Transverse colon (tissue), 4 donors: ENCODE measurements around the gene PLPP1. TPM values are rescaled to one million over a fixed set of nuclear protein-coding genes. Genes with fewer than 3 reads are reported as not detected.
A peak's percentile ranks its signal among the peaks of the same experiment; 100 is the strongest.

Experiments used
- DNase-seq: peaks from one replicate; pipeline ENCODE4 v3.0.0-alpha.2; 2019
- H3K27ac ChIP-seq, 4 donors: fragments of 200-600 bp; sonication (generic); 2 replicates each; pipeline ENCODE4 v1.5.1; 2016 to 2018; ENCODE audit warnings: inconsistent platforms in 4 of 4
- H3K27me3 ChIP-seq: fragments of 200-600 bp; sonication (generic); 2 replicates; pipeline ENCODE4 v1.5.1; 2017; ENCODE audit warnings: inconsistent platforms
- H3K36me3 ChIP-seq, 4 donors: fragments of 200-600 bp; sonication (generic); 2 replicates each; pipeline ENCODE4 v1.5.1; 2017 to 2019; ENCODE audit warnings: inconsistent platforms in 4 of 4
- H3K4me1 ChIP-seq, 4 donors: fragments of 200-600 bp; sonication (generic); 2 replicates each; pipeline ENCODE4 v1.5.1; 2017 to 2020; ENCODE audit warnings: inconsistent platforms in 4 of 4
- H3K4me3 ChIP-seq, 4 donors: fragments of 200-600 bp; sonication (generic); 1 replicate in 1 of 4; 2 replicates in 3 of 4; pipeline versions ENCODE4 v1.5.1 to v1.6.1; 2017 to 2019; ENCODE audit warnings: inconsistent platforms in 4 of 4
- H3K9me3 ChIP-seq, 2 donors: fragments of 200-600 bp; sonication (generic); 2 replicates each; pipeline ENCODE4 v1.5.1; 2017 to 2019; ENCODE audit warnings: inconsistent platforms in 2 of 2
- EP300 ChIP-seq: sonication (generic); formaldehyde crosslinking; IDR thresholded peaks from one replicate; pipeline ENCODE4 v1.6.1; 2017; ENCODE audit warnings: antibody characterized with exemption, low read depth
- POLR2A ChIP-seq: fragments of 450-650 bp; IDR thresholded peaks from one replicate; pipeline ENCODE4 v1.6.1; 2016; ENCODE audit warnings: antibody characterized with exemption, mild to moderate bottlenecking, moderate library complexity
- POLR2AphosphoS5 ChIP-seq, 3 donors: sonication (generic); formaldehyde crosslinking; IDR thresholded peaks; one replicate each; pipeline ENCODE4 v1.6.1; 2016; ENCODE audit warnings: antibody characterized with exemption in 3 of 3
- WGBS, 2 donors: methylation state at CpG; one replicate each; pipeline ENCODE4 v1.1.5; 2018; ENCODE audit warnings: low coverage in 1 of 2; 5-methylcytosine and 5-hydroxymethylcytosine counted together
- in situ Hi-C, 4 donors: fragments of 200-750 bp; cut with MboI; loops; one replicate each; pipeline versions ENCODE4 v1.15.0 to v1.15.1; 2017; ENCODE audit warnings: low sequenced_read_pairs in 3 of 4, low pct_ligation_motif_present in 1 of 4, low pct_unique_long_range_greater_than_20kb in 1 of 4
- intact Hi-C: fragments of 100-400 bp; cut with DNase I; formaldehyde crosslinking; loops from one replicate; pipeline ENCODE4 v1.15.1; 2023; ENCODE audit warnings: low total_unique reads
- total RNA-seq, 4 donors: library from RNA; depleted of rRNA; stranded (reverse); fragments of >200 nt; gene quantifications; one replicate each; pipeline ENCODE4 v1.1.0, GENCODE V29; 2016
- TF ChIP-seq, protein P1 (sequence below), 5 experiments: fragments of 200-600 bp in 3 of 5; fragments of 450-650 bp in 2 of 5; sonication (generic) in 3 of 5; IDR thresholded peaks; 1 replicate in 2 of 5; 2 replicates in 3 of 5; pipeline ENCODE4 v1.5.1; 2016 to 2017; ENCODE audit warnings: antibody characterized with exemption in 5 of 5, inconsistent platforms in 3 of 5, mild to moderate bottlenecking in 2 of 5, moderate library complexity in 1 of 5

PLPP1 gene
- 100 to 1,000 TPM; 222 to 335 (median 288) TPM for total RNA-seq

DNA sequence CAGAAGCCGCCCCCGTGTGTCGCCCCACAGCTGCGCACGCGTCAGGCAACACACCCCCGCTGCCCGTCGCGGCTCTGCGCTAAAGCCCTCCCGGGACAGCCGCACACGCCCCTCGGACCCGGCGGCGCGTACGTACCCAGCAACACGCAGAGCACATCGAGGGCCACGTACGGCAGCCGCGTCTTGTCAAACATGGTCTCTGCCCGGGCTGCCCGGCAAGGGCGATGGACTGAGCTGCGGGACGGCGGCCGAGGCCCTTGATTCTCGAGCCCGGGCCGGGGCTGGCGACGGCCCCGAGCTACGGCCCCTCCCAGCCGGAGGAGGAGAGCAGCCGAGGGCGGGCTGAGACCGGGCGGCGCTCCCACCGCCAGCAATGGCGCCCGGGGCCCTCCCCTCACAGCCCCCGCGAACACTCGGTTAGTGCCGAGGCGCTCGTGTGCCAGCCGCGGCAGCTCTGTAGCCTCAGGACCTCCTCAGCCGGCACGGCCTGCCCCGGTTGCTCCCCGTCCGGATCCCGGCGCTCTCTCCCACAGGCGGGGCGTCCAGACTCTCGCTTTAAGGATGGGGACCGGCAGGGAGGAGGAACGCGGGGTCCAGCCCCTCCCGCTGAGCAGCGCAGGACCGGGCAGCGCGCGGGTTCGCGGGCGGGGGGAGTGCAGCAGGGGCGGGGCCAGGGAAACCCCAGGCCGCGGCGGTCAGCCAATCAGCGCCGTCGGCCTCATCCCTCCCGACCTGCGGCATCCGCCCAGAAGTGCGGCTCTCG, at the start of gene PLPP1:
TSS of gene PLPP1 (minus strand) at position 529 of the 763 bp plus-strand sequence. CDS start at position 194, 335 bp downstream.
- peaks cover 0 to 21% (median 12%) of the 10 kb centered on the region in 4 donors for H3K4me1 ChIP-seq
- H3K4me3 ChIP-seq: peak within 1 kb of the TSS; percentile 72 to 97 (median 86)
- in situ Hi-C loops: loop anchor here in 1 of 4 donors (10.0 kb wide), 1 partner anchor 150 kb away; no protein-coding TSS in a partner anchor
- H3K9me3 ChIP-seq: no peaks in the 10 kb centered on the region
- peak; percentile 81 for TF ChIP-seq POLR2A
- TF ChIP-seq EP300: no peak
- peak; percentile 82 to 93 (median 87) for TF ChIP-seq POLR2AphosphoS5 (IDR thresholded peaks at IDR 0.05)
- TF ChIP-seq, protein P1, sequence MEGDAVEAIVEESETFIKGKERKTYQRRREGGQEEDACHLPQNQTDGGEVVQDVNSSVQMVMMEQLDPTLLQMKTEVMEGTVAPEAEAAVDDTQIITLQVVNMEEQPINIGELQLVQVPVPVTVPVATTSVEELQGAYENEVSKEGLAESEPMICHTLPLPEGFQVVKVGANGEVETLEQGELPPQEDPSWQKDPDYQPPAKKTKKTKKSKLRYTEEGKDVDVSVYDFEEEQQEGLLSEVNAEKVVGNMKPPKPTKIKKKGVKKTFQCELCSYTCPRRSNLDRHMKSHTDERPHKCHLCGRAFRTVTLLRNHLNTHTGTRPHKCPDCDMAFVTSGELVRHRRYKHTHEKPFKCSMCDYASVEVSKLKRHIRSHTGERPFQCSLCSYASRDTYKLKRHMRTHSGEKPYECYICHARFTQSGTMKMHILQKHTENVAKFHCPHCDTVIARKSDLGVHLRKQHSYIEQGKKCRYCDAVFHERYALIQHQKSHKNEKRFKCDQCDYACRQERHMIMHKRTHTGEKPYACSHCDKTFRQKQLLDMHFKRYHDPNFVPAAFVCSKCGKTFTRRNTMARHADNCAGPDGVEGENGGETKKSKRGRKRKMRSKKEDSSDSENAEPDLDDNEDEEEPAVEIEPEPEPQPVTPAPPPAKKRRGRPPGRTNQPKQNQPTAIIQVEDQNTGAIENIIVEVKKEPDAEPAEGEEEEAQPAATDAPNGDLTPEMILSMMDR (IDR thresholded peaks at IDR 0.05): no peak
- peak; percentile 94 for DNase-seq
- WGBS, 2 donors: 2% methylated on average over 20 of the region's 91 CpGs; no CpG with 5 or more reads in 1 of the 2 donors
- intact Hi-C loops: loop anchor here (2.0 to 10.0 kb wide), 3 partner anchors 70 to 140 kb away; no protein-coding TSS in a partner anchor
- no peaks in the 10 kb centered on the region for H3K36me3 ChIP-seq
- no peaks in the 10 kb centered on the region for H3K27me3 ChIP-seq
- H3K27ac ChIP-seq: peak within 1 kb of the TSS; percentile 93 to 99 (median 95)

DNA sequence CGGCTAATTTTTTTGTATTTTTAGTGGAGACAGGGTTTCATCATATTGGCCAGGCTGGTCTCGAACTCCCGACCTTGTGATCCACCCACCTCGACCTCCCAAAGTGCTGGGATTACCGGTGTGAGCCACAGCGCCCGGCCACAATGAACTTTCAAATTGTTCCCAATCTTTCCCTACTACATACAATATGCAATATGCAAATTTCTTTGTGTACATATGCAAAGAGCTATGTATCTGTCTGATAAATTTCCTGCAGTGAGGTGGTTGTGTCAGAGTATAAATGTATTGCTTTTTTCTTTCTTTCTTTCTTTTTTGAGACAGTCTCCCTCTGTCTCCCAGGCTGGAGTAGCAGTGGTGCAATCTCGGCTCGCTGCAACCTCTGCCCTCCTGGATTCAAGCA, 48.8 kb upstream of the PLPP1 start:
- no peak overlapping the region for H3K4me3 ChIP-seq
- intact Hi-C loops: no loop called here
- no peaks in the 10 kb centered on the region for H3K27me3 ChIP-seq
- 80 to 94% methylated on average over 9 of the region's 9 CpGs for WGBS, 2 donors
- TF ChIP-seq, protein P1 (IDR thresholded peaks at IDR 0.05): no peak
- TF ChIP-seq POLR2A (no peak), EP300 (no peak), POLR2AphosphoS5 (IDR thresholded peaks at IDR 0.05) (no peak)
- no peaks in the 10 kb centered on the region for H3K36me3 ChIP-seq
- H3K9me3 ChIP-seq: no peaks in the 10 kb centered on the region
- no peak for DNase-seq
- no peak overlapping the region for H3K27ac ChIP-seq
- H3K4me1 ChIP-seq: no peaks in the 10 kb centered on the region
- in situ Hi-C loops: no loop called here

DNA sequence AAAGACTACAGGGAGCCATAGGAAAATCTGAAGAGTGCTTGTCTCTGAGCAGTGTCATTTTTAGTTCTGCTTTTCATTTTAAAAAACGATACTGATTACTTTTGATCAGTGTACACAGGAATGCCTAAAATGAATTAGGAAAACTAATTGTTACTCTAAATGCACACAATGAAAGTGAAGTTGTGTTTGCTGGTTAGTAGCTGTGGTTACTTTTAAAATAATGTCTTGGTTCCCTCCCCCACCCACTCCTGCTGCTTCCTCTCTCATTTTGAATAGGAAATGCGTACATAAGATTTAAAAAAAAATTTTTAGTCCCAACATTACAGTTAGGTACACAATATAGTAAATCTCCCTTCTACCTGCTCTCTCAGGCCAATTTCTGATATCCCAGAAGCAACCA, 47.5 kb upstream of the PLPP1 start:
- in situ Hi-C loops: no loop called here
- Histone ChIP-seq H3K9me3 (no peaks in the 10 kb centered on the region), H3K4me1 (peaks cover under 1 to 7% (median 4%) of the 10 kb centered on the region in 4 donors), H3K4me3 (no peak overlapping the region), H3K27ac (no peak overlapping the region), H3K27me3 (no peaks in the 10 kb centered on the region), H3K36me3 (no peaks in the 10 kb centered on the region)
- no peak for DNase-seq
- intact Hi-C loops: no loop called here
- 45 to 59% methylated on average over 2 of the region's 2 CpGs for WGBS, 2 donors
- TF ChIP-seq POLR2A (no peak), EP300 (no peak), POLR2AphosphoS5 (IDR thresholded peaks at IDR 0.05) (no peak)
- TF ChIP-seq, protein P1 (IDR thresholded peaks at IDR 0.05): no peak

DNA sequence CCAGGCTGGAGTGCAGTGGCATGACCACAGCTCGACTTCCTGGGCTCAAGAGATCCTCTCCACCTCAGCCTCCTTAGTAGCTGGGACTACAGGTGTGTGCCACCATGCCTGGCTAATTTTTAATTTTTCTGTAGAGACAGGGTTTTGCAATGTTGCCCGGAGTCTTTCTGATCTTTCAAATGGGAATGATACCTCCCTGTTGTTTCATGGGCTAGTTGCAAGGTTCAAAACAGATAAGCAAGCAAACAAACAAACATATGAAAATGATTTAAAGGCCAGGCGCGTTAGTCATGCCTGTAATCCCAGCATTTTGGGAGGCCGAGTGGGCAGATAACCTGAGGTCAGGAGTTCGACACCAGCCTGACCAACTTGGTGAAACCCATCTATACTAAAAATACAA, 45.3 kb upstream of the PLPP1 start:
- in situ Hi-C loops: no loop called here
- H3K27me3 ChIP-seq: no peaks in the 10 kb centered on the region
- WGBS, 2 donors: 87 to 97% methylated on average over 3 to 6 of the region's 6 CpGs
- DNase-seq: no peak
- H3K4me1 ChIP-seq: peaks cover 4 to 14% (median 9%) of the 10 kb centered on the region in 4 donors
- intact Hi-C loops: no loop called here
- no peaks in the 10 kb centered on the region for H3K36me3 ChIP-seq
- no peak overlapping the region for H3K27ac ChIP-seq
- H3K9me3 ChIP-seq: no peaks in the 10 kb centered on the region
- TF ChIP-seq EP300: no peak
- TF ChIP-seq, protein P1 (IDR thresholded peaks at IDR 0.05): no peak
- TF ChIP-seq POLR2AphosphoS5 (IDR thresholded peaks at IDR 0.05): no peak
- no peak for TF ChIP-seq POLR2A
- H3K4me3 ChIP-seq: no peak overlapping the region
